Spleen (tissue), 11 donors: ENCODE data around the gene SMARCC2. TPM values are rescaled to one million over a fixed set of nuclear protein-coding genes. Genes with fewer than 3 reads are reported as not detected.
"Not testable (repeated sequence)": the region's sequence is repeated elsewhere in the genome, so short reads cannot be mapped to it uniquely, and the experiment has no call there.

Source experiments
- DNase-seq: peaks from one replicate; pipeline ENCODE4 v3.0.0-alpha.2; 2020
- H3K27ac ChIP-seq, 8 donors: fragments of 200-600 bp; sonication (generic) in 7 of 8; 1 replicate in 4 of 8; 2 replicates in 4 of 8; pipeline versions ENCODE4 v1.5.0 to v1.8.0; 2016 to 2021; ENCODE audit warnings: inconsistent platforms in 4 of 8, mild to moderate bottlenecking in 4 of 8, moderate library complexity in 1 of 8
- H3K27me3 ChIP-seq, 7 donors: fragments of 200-600 bp; sonication (generic) in 6 of 7; replicated peaks in 1 of 7; 1 replicate in 4 of 7; 2 replicates in 3 of 7; pipeline versions ENCODE4 v1.5.0 to v1.8.0; 2016 to 2021; ENCODE audit warnings: inconsistent platforms in 3 of 7, mild to moderate bottlenecking in 1 of 7
- H3K36me3 ChIP-seq, 6 donors: fragments of 200-600 bp; sonication (generic) in 5 of 6; 1 replicate in 4 of 6; 2 replicates in 2 of 6; pipeline versions ENCODE4 v1.5.0 to v1.8.0; 2016 to 2021; ENCODE audit warnings: inconsistent platforms in 2 of 6
- H3K4me1 ChIP-seq, 6 donors: fragments of 200-600 bp; sonication (generic) in 5 of 6; 1 replicate in 3 of 6; 2 replicates in 3 of 6; pipeline versions ENCODE4 v1.5.0 to v1.8.0; 2016 to 2021; ENCODE audit warnings: inconsistent platforms in 3 of 6
- H3K4me3 ChIP-seq, 8 donors: fragments of 200-600 bp; sonication (generic) in 7 of 8; 1 replicate in 4 of 8; 2 replicates in 4 of 8; pipeline versions ENCODE4 v1.5.0 to v1.8.0; 2016 to 2021; ENCODE audit warnings: inconsistent platforms in 4 of 8, mild to moderate bottlenecking in 4 of 8, moderate library complexity in 2 of 8
- H3K9me3 ChIP-seq, 8 donors: fragments of 200-600 bp; sonication (generic) in 7 of 8; 1 replicate in 4 of 8; 2 replicates in 4 of 8; pipeline versions ENCODE4 v1.5.0 to v1.8.0; 2016 to 2021; ENCODE audit warnings: inconsistent platforms in 4 of 8
- POLR2A ChIP-seq, 3 donors: fragments of 450-650 bp; IDR thresholded peaks; one replicate each; pipeline ENCODE4 v1.5.1; 2017; ENCODE audit warnings: antibody characterized with exemption in 3 of 3, mild to moderate bottlenecking in 1 of 3
- POLR2AphosphoS5 ChIP-seq, 3 donors: sonication (generic); formaldehyde crosslinking; IDR thresholded peaks; one replicate each; pipeline ENCODE4 v1.5.1; 2017; ENCODE audit warnings: antibody characterized with exemption in 3 of 3
- WGBS, 5 donors: extraction: QIAGEN DNeasy Blood & Tissue Kit in 3 of 5; methylation state at CpG; one replicate each; pipeline versions ENCODE4 v1.1.5 to v1.1.7; 2013 to 2018; 5-methylcytosine and 5-hydroxymethylcytosine counted together
- intact Hi-C: fragments of 100-400 bp; cut with DNase I; formaldehyde crosslinking; loops from one replicate; pipeline ENCODE4 v1.15.0; 2023; ENCODE audit warnings: low total_unique reads
- polyA plus RNA-seq, 3 donors: library from polyadenylated mRNA; stranded (reverse); fragments of 200-250 nt; gene quantifications; one replicate each; pipeline ENCODE4 v1.2.1, GENCODE V29; 2013
- total RNA-seq, 7 donors: library from RNA; depleted of rRNA in 3 of 7; stranded (reverse); fragments of >200 nt in 3 of 7; fragmentation: NEBNext Ultra II Directional in 4 of 7; extraction: Animal tissue kit (Norgen Biotek cat#: 25700) in 4 of 7; gene quantifications; one replicate each; pipeline versions ENCODE4 v1.1.0 to v1.2.1, GENCODE V29; 2016 to 2021
- TF ChIP-seq, protein P1 (sequence below), 11 experiments: fragments of 200-600 bp in 7 of 11; fragments of 450-650 bp in 4 of 11; sonication (generic) in 4 of 11; IDR thresholded peaks in 8 of 11; conservative IDR thresholded peaks in 3 of 11; 1 replicate in 7 of 11; 2 replicates in 4 of 11; pipeline versions ENCODE4 v1.4.0 to v1.8.0; 2016 to 2021; ENCODE audit warnings: antibody characterized with exemption in 11 of 11, inconsistent platforms in 4 of 11, mild to moderate bottlenecking in 1 of 11
- donor health status: healthy with polysubstance abuse.
- donor health status: DM: no; HTN: no; CAD: no; lungs with moderate emphysema.
- donor health status: DM: no; HTN: no; CAD: no.
- donor health status: Bipolar disorder and iron deficiency.
- donor health status: healthy.
- donor health status: DM: no; HTN: no; CAD: no.
- donor health status: DM: yes; HTN: yes; CAD: no.

Gene SMARCC2
- total and polyA plus RNA-seq, 10 donors = 8.5 to 121 (median 97.7) TPM

DNA sequence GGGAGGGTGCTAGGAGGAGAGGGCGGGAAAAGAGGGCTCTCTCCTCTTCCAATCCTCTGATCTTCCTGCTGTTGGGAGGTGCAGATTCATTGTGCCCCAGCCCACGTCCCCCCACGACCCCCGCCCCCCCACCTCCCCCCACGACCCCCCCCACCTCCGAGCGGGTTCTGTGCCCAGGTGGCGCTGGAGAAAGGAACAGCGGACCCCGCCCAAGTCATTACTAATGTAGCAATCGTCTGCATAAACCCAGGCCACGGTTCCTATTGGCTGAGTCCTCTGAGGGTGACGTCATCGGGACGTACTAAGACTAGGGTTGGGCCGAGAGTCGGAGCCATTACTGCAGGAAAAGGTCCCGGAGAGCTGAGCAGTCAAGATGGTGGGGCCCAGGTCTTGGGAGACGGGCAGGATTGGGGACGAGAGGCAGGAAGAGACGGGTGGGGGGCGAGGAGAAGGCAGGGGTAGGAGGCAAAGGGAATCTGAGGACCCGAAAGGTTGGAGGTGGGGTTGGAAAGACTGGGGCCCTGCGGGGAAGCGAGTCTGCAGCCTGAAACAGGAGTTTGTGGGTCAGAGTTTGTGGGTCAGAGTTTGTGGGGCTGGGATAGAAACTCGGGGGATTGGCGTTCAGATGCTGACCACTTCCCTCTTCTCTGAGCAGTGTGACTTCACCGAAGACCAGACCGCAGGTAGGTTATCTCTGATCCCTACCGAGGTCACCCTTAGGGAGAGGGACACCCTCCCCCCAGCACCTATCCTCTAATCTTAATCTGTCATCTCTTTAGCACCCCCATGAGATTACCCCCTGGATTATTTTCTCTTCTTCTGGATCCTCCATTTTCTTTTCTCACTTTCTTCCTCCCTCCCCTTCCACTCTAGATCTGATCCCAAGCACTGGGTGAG lies 31.0 kb downstream of the SMARCC2 start, which contains the start of gene MYL6:
MYL6 (plus strand) TSS at position 331 of the 897 bp plus-strand sequence; CDS start at position 374, 43 bp downstream.
- H3K36me3 ChIP-seq = peaks cover 0 to 40% (median 38%) of the 10 kb centered on the region in 6 donors
- no peaks in the 10 kb centered on the region for H3K27me3 ChIP-seq
- DNase-seq = peak; percentile 97
- intact Hi-C loops = no loop called here
- H3K9me3 ChIP-seq = no peaks in the 10 kb centered on the region
- TF ChIP-seq POLR2A (IDR thresholded peaks at IDR 0.05) (peak; percentile 90 to 98 (median 97)), POLR2AphosphoS5 (IDR thresholded peaks at IDR 0.05) (peak; percentile 90 to 100 (median 98))
- TF ChIP-seq, protein P1, sequence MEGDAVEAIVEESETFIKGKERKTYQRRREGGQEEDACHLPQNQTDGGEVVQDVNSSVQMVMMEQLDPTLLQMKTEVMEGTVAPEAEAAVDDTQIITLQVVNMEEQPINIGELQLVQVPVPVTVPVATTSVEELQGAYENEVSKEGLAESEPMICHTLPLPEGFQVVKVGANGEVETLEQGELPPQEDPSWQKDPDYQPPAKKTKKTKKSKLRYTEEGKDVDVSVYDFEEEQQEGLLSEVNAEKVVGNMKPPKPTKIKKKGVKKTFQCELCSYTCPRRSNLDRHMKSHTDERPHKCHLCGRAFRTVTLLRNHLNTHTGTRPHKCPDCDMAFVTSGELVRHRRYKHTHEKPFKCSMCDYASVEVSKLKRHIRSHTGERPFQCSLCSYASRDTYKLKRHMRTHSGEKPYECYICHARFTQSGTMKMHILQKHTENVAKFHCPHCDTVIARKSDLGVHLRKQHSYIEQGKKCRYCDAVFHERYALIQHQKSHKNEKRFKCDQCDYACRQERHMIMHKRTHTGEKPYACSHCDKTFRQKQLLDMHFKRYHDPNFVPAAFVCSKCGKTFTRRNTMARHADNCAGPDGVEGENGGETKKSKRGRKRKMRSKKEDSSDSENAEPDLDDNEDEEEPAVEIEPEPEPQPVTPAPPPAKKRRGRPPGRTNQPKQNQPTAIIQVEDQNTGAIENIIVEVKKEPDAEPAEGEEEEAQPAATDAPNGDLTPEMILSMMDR (IDR thresholded peaks at IDR 0.05 in 8 of 11, conservative IDR thresholded peaks at IDR 0.05 in 3 of 11) = peak in 1 of 11 experiments; percentile 7
- H3K4me1 ChIP-seq = peaks cover 22 to 75% (median 58%) of the 10 kb centered on the region in 6 donors
- H3K27ac ChIP-seq = peak within 1 kb of the TSS; percentile 87 to 99 (median 95)
- peak within 1 kb of the TSS; percentile 66 to 88 (median 71) for H3K4me3 ChIP-seq
- WGBS, 5 donors = 0 to 1% (median 1%) methylated on average over 25 to 30 of the region's 30 CpGs

DNA sequence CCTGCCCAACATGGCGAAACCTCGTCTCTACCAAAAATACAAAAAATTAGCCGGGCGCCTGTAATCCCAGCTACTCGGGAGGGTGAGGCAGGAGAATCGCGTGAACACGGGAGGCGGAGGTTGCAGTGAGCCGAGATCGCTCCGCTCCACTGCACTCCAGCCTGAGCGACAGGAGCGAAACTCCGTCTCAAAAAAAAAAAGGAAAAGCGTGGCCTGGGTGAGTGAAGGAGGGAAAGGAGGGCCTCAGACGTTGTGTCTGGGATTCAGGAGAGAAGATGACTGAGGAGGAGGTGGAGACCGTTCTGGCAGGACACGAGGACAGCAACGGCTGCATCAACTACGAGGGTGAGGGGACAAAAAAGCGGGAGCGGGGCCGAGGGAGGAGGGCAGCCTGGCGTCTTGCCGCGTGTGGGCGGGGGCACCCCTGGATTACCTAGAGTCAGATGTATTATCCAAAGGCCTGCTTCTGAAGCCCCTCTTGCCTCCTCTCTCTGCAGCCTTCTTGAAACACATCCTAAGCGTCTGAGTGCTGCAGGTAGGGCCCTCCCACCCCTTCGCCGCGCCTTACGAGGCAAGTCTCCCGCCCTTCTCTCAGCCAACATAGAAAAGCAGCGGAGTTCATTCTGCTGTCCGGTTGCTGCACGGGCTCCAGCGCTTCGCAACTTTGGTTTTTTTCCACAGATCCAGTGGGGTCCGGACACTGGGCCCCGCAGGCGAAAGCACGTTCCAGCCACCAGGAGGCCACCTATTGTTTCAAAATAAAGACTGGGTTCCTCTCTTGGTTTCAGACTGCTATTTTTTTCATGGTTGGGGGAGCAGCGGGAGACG lies 31.9 kb downstream of the SMARCC2 start:
- H3K4me1 ChIP-seq = peaks cover 22 to 75% (median 62%) of the 10 kb centered on the region in 6 donors
- peak overlapping the region; percentile 66 to 88 (median 71) for H3K4me3 ChIP-seq
- peak; percentile 88 for DNase-seq
- WGBS, 5 donors = 5 to 8% (median 6%) methylated on average over 43 to 45 of the region's 45 CpGs
- no peaks in the 10 kb centered on the region for H3K9me3 ChIP-seq
- peak overlapping the region; percentile 87 to 99 (median 95) for H3K27ac ChIP-seq
- peaks cover 0 to 31% (median 29%) of the 10 kb centered on the region in 6 donors for H3K36me3 ChIP-seq
- TF ChIP-seq, protein P1 (IDR thresholded peaks at IDR 0.05 in 8 of 11, conservative IDR thresholded peaks at IDR 0.05 in 3 of 11) = peak; percentile 57 to 81 (median 73)
- peak in 2 of 3 donors; percentile 58 to 68 for TF ChIP-seq POLR2AphosphoS5 (IDR thresholded peaks at IDR 0.05)
- TF ChIP-seq POLR2A (IDR thresholded peaks at IDR 0.05) = peak in 1 of 3 donors; percentile 58
- H3K27me3 ChIP-seq = no peaks in the 10 kb centered on the region
- intact Hi-C loops = no loop called here

DNA sequence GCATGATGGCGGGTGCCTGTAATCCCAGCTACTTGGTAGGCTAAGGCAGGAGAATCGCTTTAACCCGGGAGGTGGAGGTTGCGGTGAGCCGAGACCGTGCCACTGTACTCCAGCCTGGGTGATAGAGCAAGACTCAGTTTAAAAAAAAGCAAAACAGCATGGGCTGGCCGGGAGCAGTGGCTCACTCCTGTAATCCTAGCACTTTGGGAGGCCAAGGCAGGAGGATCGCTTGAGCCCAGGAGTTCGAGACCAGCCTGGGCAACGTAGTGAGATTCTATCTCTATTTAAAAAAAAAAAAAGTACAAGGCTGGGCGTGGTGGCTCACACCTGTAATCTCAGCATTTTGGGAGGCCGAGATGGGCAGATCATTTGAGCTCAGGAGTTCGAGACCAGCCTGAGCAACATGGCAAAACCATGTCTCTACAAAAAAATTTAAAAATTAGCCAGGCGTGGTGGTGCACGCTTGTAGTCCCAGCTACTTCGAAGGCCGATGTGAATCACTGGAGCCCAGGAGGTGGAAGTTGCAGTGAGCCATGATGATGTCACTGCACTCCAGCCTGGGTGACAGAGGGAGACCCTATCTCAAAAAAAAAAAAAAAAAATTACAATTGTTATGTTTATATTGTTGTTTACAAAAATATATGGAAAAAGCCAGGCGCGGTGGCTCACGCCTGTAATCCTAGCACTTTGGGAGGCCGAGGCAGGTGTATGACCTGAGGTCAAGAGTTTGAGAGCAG lies 32.7 kb downstream of the SMARCC2 start:
- Histone ChIP-seq H3K4me1 (peaks cover 26 to 72% (median 59%) of the 10 kb centered on the region in 6 donors), H3K4me3 (peak overlapping the region; percentile 66 to 88 (median 71)), H3K27ac (peak overlapping the region; percentile 87 to 99 (median 95)), H3K36me3 (peaks cover 0 to 23% (median 22%) of the 10 kb centered on the region in 6 donors)
- 90 to 94% (median 91%) methylated on average over 21 of the region's 21 CpGs for WGBS, 5 donors
- H3K27me3 ChIP-seq, intact Hi-C loops, DNase-seq, H3K9me3 ChIP-seq: not testable (repeated sequence)
